HG02885 (cell line): ENCODE data around the gene HEATR9.

Source experiments
- ATAC-seq: cut with Tn5 transposase; IDR thresholded peaks from one replicate; pipeline ENCODE4 v1.9.1; 2021; ENCODE audit warnings: mild to moderate bottlenecking; ENCODE audit not compliant: unreplicated experiment, poor library complexity

Gene HEATR9

DNA sequence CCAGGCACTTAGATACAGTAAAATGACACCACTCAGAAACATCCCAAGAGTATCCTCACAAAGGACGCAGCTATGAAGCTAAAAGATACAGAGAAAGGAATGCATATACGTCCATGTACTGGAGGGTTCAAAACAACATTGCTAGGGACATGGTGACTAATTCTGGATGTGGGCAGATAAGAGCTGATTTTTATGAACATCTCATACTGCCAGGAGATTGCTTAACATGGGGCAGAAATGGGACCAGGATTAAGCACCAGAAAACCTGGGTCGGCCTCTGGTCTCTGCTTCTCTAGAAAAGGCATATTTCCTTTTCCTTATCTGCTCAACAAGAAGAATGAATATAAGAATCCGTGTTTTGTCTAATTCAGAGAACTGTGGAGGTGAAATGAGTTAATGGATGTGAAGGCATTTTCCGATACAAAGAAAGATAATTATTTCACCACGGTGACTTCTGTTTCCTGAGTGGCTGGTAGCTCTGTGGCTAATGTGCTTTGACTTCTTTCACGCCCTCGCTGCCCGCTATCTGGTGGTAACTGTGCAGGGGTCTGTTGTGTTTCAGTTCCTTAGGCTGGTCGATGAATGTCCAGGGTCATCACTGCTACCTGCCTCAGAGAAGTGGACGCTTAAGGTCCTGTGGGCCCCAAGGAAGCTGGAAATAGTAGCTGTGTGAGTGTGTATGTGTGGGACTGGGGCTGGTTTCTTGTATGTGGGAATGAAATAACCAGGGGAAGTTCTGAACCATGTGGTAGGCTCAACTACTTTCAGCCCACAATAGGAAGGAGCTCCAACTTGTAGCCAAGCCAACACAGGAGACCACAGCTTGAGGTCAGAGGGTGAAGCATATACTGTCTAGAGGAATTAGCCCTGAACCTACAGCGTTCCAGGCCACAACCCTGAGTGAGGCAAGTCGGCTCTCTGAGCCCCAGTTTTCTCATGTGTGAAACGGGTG lies 27.2 kb upstream of the HEATR9 start:
- ATAC-seq: no peak

DNA sequence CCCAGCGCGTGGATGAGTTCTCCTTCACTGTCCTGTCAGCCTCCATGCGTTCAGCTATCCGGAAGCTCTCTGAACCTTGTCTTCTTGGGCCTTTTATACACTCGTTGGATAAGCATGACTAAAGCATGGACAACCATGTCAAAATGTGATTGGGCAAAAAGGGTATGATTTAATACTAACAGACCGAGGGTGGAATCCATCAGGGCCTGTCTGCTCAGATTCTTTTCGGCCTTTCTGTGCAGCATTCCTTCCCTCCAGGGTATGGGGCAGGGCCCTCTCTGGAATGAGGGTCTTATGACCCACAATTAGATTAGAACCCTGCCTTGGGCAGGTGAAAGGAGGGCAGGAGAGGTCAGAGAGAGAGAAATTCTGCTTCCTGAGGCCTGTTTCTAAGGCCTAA lies 25.5 kb upstream of the HEATR9 start:
- ATAC-seq: no peak

DNA sequence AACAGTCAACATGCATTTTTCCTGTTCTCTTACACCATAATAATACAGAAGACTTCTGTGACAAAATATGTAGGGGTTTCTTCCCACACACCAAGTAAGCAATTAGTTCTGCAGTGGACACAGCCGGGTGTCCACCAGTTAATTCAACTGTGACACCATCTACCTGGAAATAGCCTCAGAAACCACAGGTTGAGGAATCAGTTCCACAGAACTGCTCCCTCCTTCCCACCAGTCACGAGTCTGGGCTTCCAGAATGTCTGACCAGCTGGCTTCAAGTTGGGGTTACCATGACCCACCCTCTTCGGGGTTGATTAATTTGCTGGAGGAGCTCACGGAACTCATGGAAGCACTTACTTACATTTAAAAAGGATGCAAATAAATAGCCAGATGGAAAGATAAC lies 25.1 kb upstream of the HEATR9 start:
- no peak for ATAC-seq

DNA sequence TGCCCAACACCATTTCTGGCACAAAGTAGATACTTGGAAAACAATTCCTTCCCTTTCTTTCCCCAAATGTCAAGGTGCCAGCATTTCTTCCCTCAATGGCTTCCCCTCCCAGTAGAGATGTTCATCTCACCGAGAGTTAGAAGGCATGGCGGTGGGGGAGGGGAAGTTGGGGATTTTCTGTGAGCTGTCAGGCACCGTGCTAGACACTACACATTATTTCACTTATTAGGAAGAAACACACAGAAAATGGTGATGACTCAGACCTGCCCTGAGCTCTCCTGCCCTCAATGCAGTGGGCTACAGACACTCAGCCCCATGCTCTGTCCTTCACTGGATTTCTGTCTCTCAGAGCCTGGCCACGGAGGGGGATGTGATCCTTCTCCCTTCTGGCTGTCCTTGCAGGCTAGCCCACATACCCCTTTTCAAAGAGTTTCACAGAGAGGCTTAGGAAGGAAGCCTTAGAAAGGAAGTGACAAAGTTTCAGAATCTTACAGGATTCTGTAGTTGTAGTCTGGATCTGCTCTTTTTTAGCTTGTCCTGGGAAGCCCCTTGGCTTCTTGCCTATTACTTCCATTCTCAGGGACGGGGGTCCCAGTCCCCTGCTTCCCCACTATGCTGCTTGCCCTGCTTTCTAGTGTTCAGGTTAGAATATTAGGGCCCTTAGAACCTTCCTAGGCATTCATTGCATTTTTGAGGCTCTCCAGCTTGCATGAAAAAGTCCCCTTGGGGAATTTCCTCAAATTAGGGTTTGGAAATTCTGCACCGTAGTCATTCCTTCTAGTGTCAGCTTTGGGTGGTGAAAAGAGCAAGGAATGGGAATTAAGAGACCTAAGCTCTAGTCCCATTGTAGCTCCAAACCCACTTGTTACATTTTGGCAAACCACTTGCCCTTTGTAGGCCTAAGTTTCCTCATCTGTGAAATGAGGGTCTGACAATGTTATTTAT lies 23.7 kb upstream of the HEATR9 start:
- no peak for ATAC-seq

DNA sequence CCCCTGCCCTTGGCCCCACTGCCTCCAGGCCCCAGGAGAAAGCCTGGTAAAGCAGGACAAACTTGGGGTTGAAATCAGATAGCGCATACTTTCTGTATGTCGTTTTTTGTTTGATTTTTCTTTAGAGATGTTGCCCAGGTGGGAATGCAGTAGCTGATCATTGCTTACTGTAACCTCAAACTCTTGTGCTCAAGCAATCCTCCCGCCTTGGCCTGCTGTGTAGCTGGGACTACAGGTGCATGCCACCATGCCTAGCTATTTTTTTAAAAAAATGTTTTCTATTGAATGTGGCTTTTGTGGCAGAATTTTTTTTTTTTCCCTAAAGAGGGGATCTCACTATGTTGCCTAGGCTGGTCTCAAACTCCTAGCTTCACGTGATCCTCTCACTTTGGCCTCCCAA lies 22.6 kb upstream of the HEATR9 start:
- ATAC-seq: no peak

DNA sequence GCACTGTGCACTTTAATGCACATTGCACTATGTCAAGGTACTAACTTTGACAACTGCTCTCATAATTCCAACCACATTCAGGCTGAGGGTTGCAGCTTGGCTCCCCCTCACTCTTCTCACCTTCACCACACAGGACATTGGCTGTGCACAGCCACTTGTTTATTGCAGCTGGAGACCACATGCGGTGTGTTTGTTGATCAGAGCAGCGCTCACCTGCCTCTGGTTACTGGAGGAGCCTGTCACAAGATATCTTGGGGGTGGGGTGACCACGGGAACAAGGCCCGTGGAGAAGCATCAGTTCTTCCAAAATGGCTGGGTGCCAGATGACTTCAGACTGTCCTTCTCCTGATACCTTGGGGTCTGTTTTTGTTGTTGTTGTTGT lies 22.1 kb upstream of the HEATR9 start:
- no peak for ATAC-seq

DNA sequence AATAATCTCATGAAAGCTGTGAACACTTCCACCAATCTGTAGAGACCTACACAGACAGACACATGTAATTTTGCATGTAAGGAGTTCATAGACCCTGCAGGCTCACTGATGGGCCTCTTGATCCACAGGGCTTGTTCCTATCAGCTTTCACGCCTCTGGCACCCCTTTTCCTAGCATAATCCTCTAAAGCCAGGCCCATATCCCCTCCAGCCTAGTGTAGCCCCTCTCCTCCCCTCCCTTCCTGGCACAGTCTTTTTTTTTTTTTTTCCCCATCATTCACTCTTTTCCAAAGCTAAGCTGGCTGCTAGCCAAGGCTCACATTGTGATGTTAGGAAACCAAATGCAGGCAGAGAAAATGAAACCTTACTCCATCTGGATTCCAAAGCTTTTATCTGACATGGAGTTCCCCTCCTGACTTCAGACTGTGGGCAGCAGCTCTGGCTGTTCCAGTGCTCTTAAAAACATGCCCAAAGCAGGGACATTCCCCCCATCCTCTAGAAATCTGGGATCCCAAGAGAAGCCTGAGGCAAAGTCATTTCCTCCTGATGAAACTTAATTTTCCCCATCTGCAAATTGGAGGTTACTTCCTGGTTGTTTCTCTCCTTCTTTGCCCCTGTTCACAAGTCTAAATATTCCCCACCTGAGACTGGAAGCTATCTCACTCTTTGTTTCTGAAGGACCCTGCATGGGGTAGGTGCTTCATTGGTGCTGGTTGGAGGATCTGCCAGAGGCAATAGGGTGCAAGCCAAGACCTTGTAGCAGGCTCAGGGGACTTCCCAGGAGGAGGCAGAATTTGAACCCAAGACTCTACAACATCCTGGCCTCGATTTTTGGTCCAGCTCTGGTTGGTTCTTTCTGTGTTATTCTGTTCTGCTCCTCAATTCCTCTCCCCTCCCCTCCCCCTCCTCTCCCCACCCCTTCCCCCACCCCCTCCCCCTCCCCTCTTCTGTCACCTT lies 21.4 kb upstream of the HEATR9 start:
- no peak for ATAC-seq

DNA sequence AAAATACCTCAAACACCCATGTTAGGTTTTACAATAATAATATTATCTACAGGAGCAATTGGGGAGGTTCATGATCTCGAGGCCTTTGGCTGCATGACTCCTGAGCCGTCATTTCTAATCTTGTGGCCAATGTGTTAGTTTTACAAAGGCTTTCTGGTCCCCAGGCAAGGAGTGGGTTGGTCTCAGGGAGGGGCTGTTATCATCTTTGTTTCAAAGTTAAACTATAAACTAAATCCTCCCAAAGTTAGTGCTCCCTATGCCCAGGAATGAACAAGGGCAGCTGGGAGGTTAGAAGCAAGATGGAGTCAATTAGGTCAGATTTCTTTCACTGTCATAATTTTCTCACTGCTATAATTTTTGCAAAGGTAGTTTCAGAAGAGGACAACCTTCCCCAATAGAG lies 20.6 kb upstream of the HEATR9 start:
- no peak for ATAC-seq

DNA sequence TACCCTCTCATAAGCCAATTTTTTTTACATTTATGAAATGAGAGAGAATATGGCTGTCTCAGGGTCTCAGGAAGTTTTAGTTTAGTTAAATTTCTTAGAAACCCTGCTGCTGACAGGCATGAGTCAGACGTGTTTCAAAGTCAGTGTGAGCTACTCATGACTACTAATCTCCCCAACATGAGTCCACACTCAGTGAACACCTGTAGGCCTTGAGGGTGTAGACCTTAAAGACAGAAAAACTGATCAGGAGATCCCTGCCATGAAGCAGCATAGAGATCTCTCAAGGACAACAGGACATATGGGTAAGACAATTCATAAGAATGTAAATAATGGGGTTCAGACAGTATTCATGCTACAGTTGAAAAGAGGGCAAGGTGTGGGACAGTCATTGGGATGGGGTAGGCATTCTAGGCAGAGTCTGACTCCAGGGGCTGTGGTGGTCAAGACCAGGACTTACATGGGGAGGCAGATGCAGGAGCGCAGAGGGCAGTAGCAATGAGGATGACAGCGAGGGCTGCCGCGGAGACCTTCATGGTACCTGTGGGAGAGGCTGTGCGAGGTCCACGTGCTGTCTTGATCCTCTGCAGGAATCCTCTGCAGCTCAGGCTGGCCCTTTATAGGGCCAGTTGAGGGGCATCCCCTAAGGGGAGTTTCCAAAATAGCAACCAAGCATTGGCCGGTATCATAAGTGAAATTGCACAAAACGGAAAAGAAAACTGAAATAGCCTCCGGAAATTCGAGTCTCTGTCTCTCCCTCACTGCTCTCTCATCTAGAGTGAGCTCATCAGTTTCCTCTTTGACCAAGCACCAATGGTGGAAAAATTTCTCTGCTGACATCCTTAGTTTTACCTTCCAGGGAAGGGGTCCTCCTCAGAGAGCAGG lies 11.3 kb upstream of the HEATR9 start, which contains the start of gene CCL5:
Gene CCL5 (minus strand): TSS at position 588 of the 882 bp plus-strand sequence.
- ATAC-seq: peak; percentile 92

DNA sequence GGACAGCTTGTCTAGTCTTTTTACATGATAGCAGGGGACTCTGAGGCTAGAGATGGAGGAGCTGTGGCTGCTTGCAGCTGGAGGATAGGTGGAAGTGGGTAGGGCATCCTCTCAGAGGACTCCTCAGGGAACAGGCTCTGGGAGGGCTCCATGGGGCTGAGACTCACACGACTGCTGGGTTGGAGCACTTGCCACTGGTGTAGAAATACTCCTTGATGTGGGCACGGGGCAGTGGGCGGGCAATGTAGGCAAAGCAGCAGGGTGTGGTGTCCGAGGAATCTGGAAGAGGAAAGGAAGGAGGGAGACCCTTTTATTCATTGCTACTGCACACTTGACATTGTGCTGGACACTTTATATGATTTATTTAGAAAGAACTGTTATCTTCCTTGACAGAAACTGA lies 9.7 kb upstream of the HEATR9 start:
- ATAC-seq: no peak

DNA sequence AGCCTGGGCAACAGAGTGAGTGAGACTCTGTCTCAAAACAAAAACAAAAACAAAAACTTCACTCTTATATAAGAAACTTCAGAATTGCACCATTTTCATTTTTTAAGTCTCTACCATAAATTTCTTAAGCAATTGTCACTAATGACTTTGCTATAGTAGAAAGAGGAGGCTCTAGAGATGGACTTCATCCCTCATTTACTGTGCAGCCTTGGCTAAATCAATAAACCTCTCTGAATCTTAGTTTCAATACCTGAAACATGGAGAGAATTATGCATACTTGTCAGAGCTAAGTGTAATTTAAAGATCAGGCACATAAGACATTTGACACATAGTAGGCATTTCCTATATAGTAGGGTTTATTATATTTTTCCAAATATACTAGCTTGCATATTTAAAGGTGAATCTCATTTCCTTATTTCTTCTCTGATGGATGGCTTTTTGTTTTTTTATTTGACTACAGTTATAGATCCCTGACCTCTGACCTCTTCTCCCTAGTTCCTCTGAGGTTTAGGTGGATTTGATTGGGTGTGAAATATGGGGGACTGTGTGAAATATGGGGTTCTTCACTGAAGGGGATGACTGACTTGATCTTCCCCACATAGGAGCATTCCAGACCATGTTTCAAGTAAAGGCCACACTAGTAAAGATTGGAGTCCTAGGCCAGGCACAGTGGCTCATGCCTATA lies 8.8 kb upstream of the HEATR9 start:
- no peak for ATAC-seq

DNA sequence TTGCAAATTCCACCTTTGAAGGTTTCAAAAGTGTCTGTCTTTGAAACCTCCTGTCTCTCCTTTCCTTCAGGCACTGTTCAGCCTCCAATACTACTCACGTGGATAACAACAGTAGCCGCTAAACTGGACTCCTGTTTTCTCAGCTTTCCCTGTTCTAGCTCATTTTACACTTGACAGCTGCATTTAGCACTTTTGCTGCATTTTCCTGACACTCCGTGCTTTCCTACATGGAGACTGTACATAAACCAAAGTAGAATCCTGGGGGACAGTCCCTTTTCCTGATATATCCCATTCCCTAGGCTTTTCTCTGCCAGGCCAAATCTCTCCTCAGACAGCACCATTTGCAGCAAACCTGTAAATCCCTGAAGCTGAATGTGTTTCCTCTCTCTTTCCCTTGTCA lies 7.8 kb upstream of the HEATR9 start:
- no peak for ATAC-seq

DNA sequence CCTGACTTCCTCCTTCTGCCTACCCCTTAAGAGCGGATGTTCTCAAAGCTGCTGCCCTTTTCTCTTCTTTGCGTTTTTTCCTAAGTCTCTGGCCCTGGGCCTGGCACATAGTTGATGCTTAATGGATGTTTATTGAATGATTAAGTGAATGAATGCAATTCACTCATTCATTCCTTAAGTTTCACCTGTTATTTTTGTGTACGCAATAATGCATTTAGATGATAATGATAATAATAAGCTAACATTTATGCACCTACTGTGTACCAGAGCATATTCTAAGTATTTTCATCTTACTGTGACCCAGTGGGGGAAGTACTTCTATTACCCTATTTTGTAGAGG lies 7.1 kb upstream of the HEATR9 start:
- ATAC-seq: no peak

DNA sequence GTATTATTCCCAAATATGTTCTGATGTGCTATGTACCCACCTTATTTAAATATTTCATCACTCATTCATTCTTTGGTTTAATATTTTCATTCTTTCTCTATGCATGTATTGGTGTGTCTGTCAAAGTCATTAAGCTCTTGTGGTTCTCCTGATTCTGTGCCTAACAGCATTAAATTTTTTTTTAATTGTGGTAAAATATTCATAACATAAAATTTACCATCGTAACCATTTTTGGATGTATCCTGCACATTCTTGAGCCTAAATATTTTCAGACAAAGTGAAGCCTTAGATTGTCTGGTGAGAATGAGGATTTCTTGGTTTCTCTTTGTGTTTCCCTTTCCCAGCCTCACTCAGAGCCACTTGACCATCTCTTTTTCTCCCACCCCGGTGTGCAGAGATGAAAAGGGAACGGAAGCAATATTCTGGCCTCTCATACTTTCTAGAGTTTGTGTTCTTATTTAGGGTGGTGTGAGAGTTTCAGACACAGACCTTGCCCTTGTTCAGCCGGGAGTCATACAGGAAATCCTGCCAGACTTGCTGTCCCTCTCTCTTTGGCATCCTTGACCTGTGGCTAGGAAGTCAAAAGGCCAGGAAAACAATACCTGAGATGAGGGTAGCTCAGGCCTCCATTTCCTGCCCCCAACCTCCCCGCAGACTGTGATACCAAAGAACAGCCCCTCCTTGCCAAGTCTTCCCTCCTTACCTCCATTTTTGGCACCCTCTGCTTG lies 6.5 kb upstream of the HEATR9 start:
- ATAC-seq: no peak

DNA sequence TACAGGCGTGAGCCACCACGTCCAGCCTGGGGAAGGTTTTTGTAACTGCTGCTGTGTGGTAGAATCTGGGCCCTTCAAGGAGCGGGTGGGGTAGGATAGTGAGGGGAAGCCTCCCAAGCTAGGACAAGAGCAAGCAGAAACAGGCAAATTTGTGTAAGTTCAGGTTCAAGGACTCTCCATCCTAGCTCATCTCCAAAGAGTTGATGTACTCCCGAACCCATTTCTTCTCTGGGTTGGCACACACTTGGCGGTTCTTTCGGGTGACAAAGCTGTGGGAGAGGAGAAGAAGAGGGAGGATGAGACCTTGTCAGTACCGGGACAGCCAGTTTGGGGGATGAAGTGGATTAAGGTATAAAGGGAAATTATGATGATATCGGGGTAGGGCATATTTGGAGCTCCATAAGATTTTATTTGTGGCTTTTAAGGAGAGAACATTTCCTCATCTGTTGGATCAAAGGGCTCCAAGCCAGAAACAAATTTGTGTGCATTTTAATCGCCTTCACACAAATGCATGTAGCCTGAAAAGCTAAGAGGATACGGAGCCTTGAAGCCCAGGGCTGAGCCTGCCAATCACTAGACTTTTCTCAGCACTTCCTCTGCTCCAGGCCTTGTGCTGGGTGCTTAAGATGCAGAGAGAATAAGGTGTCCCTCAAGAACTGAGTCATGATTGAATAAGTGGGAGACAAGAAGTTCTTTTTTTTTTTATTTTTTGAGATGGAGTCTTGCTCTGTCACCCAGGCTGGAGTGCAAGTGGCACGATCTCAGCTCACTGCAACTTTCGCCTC lies 3.7 kb upstream of the HEATR9 start:
- ATAC-seq: no peak

DNA sequence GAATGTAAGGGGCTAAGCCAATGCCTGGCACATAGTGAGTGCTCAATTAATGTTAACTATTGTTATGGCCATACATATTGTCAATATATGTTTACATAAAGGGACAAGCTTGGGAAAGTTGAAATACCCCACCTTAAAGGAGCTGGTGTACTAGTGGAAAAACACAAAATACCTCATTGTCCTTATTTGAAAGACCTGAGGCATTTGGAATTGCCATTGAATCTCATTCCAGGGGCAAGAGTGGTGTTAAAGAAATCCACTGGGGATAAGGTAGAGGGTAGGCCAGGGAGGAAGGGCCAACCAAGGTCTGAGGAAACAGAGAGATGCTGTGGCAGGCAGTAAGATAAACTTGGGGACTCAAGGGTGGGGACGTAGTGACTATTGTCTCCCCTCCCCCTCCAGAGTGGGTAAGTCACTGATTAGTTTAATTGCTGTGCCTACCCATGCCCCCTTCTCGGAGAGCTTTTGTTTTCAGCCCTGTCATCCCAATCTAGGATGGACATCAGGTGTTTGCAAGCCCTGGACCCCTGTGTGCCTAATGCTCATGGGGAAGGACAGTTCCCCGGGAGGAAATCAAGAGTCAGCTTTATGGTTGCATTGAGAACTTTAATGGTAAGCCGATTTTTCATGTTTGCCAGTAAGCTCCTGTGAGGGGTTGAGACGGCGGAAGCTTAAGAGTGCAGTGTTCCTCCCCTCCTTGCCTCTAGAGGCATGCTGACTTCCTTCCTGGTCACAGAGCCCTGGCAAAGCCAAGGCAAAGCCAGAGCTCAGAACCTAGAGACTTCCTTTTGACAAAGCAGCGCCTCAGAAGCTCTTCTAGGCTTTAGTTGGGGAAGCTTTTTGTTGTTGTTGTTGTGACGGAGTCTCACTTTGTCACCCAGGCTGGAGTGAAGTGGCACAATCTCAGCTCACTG lies 2.5 kb upstream of the HEATR9 start:
- ATAC-seq: no peak
